HG02970 (cell line): ENCODE results near the gene PDE4D.

ENCODE experiments used
- ATAC-seq: cut with Tn5 transposase; IDR thresholded peaks from one replicate; pipeline ENCODE4 v1.9.1; 2021; ENCODE audit warnings: mild to moderate bottlenecking, moderate library complexity, moderate number of reproducible peaks; ENCODE audit not compliant: unreplicated experiment, low FRiP score

Gene PDE4D

DNA sequence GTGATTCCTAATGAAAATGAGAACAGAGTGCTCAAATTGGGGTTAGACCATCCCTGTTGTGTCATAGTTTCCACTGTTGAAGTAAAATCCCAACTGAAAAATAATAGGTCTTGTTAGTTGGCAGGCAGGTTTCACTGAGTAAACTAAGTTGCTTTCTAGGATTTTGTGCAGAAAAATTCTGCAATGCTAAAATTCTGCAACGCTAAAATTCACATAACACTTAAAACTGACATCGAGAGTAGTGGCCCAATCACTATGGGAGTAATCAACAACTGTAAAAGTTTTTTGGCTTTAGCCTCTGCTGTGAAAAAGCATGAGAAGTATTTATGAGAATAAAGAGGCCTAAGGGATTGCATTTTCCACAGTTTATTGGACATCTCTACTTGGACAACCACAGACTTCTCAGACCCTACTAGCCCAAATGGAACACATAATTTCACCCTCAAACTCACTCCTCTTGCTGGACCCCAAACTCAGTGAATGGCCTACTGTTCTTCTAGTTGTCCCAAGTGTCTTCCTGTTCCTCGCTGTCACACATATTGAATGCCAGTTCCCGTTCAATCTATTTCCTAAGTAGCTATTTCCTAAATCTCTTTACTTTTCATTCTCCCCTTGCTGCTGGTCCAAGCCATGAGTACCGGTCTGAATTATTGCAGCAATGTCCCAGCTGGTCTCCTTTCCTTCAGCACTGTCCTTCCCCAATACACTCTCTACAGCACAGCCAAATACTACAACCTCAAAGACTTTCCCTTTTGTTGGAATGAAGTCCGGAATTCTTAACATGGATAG is 355.4 kb downstream of the PDE4D start:
- ATAC-seq, result no peak

DNA sequence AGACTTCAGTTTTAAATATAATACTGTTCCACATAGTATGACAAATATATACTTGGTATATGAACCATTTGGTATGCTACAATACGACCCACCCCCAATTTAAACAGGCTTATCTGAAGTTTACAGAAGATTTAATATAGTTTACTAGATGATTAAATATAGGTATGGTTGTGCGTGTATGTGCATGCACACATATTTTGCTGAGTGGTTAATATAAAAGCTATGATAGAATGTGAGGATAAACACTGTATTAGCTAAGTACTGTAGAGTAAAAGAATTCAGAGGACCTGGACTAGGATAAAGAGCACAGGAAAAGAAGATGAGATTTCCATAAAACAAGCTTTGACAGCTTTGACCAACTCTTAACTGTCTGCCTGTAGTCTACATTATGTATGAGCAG is 356.7 kb downstream of the PDE4D start:
- ATAC-seq, result no peak

DNA sequence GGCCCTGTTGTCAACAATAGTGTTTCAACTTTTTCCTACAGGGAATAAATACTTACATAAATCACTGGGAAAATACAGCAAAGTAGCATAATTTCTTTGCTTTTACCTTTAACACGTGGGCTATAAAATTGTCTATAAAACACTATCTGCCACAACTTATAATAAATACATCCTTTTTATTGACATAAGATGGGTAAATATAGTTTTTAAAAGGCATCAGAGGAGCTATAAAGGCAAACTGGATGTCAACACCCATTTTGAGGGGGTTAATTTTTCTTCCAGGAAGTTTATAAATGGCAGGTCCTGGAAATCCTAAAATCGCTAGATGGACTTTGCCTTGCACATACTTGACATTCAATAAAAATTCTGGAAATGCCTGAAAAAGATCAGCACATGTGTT is 358.0 kb downstream of the PDE4D start:
- no peak for ATAC-seq

DNA sequence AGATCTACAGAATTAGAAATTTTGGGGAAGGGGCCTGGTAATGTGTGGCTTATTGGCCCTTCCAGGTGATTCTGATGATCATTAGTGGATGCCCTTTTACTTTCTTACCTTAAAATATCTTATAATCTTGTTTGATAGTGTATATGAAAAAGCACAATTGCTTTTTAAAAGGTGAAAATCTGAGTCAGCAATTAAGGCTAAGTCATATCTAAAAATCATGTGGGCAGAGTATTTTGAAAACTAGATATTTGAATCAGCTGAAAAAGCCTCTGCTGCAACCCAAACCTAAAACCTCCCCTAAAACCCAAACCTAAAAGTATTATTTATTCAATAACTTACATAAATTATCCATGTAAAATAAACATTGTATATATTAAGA is 359.8 kb downstream of the PDE4D start:
- no peak for ATAC-seq

DNA sequence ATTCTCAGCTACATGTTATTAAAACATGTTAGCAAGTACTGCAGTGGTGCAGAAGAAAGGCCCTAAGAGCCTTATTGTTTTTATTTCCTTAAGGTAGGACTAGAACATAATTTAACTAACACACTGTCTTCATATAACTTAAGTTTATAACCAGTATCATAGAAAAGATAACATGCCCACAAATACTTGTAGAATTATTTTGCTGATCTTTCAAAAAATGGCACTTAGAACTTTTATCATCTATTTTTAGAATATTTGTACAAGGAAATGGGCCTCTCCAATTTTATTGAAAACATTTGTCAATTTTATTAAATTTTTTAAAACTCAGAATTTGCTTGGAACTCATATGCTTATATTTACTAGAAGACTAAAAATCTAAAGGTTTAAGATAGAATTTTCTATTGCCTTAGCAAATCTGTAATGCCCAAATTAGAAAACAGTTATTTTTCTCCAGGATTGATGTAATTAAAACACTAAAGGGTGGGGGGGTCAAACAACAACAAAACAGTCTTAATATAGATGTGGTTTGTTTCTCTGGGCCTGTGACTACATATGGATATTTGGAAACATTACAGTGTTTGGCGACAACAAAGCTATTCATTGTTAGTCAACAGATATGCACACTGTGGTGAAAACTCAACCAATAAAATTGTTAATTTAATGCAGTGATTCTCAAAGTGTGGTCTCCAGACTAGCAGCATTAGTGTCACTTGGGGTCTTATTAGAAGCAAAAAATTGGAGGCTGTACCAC is 360.4 kb downstream of the PDE4D start:
- ATAC-seq, result no peak

DNA sequence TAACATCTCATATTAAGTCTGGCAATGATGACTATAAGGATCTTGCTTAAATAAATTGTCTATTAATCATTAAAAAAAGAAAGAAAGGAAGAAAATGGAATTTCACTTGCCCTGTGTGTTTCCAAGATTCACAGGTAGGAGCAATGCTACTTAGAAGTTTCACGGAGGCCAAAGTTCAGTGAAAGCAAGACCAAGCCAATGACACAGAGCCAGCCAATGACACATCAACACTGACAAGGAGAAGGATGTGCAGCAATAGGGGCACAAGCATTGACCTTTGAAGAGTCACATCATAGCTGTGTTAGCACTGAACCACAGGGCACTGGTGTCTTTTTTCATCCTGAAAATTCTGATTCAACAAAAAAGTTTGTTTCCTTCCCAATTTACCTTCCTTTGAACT is 364.3 kb downstream of the PDE4D start:
- ATAC-seq, result no peak

DNA sequence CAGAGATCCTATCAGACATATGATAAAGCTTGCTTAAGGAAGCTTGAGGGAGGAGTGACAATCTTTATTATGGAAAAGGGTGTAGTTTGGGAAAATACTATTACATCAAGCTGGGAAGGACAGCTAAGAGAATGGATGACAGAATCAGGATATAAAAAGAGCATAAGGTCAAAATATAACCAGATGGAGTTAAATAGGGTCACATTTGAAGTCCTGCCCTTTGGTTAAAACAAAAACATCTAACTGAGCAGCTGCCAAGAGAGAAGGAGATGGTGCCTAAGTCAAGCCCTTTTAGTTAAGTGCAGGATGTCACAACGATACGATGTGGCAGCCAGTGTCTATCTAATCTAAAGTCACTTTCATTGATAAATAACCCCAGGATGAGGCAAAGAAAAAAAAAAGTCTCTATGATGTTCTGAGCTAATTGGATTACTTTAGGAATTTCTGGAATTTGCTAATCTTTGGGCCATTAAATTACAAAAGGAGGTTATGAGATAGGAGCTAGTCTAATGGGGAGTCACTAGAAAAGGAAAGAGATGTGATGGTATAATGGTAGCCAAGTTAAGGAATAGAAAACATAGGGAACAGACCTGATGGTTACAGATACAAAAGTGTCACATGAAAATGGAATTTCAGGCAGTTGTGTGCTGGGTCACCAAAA is 365.2 kb downstream of the PDE4D start:
- ATAC-seq, result no peak

DNA sequence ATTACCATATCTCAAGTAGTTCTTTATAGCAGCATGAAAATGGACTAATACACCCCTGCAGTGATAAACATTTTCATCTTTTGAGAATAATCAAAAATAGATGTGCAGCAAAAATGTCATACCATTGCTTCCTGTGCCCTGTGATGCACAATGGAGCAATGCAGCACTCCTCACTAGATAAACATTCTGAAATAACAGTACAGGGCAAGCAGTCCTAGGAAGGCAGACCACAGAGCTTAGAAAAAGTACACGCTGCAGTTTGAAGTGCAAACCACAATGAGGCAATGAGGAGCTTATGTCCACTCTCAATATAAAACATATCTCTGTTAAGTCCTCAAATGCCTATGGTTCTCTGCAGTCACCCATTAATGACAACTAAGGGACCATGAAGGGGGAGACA is 367.6 kb downstream of the PDE4D start:
- ATAC-seq, result no peak

DNA sequence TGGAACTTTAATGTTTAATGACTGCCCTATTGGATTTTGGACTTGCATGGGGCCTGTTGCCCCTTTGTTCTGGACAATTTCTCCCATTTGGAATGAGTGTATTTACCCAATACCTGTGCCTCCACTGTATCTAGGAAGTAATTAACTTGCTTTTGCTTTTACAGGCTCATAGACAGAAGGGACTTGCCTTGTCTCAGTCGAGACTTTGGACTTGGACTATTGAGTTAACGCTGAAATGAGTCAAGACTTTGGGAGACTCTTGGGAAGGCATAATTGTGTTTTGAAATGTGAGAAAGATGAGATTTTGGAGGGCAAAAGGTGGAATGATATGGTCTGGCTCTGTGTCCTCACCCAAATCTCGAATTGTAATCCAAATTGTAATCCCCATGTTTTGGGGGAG is 368.2 kb downstream of the PDE4D start:
- ATAC-seq, result no peak

DNA sequence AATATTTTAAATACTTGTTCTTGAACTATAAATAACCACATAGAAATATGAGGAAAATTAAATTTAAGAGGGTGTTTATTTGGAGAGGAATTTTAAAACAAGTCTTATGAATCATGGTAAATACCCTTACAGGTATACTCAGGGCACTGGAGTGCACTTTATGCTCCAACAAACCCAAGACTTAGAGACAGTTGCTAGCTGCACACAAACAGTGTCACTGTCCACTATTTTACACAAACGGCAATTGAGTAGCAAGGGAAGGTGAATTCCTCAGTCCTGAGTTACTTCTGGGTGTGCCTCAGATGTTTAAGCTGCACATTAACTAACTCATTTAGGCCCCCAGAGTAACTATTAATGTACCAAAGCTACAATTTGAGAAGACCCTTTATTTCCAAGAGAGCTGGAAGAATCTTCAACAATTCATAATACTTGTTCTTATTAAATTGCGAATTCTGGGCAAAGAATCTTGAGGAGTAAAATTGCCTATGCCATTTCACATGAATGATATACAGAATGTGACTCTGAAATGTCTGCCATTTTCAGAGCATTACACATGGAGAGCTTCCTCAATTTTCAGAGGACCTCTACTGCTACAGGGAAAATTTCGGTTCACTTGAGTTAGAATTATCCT is 371.2 kb downstream of the PDE4D start:
- ATAC-seq, result no peak

DNA sequence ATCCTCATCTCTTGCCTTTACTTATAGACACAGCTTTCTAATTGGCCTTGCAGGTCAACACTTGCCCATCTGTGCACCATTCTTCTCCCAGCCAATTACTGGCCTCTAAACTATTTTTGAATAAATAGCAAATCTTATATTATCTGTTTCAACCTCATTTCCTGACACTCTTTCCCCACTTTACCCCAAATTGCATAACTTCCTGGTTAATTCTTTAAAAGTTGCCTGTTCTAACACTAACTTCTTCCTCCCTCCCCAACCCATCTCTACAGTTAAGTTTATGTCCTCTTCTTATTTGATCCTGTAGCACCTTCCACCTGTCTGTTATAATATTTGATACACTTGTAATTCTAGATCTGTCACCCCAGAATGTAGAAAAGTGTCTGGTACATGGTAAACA is 372.1 kb downstream of the PDE4D start:
- ATAC-seq, result no peak

DNA sequence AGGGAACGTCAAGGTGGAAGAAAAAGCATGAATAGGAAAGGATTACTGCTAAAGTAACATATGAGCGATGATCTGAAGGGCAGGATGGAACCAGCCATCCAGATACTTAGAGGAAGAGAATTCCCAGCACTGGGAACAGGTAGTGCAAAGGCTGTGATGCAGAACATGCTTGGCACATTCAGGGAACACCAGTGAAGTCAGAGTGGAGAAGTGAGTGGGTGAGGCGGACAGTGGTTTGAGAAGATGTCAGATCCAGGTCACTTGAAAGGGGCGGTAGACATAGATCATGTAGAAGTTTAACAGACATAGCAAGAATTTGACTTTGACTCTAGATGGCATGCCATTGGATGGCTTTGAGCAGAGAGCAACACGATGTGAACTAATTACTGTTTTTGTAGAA is 374.2 kb downstream of the PDE4D start:
- ATAC-seq, result no peak

DNA sequence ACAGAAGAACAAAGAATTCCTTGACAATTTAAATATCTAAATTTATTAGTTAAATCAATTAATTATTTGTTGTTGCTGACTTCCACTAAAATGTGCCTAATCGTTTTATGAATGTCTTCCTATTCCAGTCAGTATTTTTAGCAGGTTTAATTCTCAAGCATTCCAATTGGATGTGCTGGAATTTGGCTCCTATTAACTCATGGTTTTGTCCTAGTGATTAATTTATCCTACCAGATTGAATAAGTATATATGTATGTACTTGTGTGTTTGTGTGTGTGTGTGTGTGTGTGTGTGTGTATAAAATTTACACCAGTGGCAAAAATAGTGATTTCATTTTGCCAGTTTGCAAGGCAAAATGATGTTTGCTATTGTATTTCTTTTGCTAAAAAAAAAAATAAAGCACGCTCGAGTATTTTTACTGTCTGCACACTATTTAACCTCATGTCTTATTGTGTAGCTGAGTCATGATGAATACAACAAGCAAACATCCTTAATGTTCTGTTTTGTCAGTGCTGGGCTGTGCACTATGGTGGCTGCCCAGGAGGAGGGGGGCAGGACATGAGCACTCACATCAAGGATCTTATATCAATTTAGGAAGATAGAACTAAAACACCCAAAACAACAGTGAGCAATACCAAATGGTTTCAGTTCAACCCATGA is 375.5 kb downstream of the PDE4D start:
- no peak for ATAC-seq

DNA sequence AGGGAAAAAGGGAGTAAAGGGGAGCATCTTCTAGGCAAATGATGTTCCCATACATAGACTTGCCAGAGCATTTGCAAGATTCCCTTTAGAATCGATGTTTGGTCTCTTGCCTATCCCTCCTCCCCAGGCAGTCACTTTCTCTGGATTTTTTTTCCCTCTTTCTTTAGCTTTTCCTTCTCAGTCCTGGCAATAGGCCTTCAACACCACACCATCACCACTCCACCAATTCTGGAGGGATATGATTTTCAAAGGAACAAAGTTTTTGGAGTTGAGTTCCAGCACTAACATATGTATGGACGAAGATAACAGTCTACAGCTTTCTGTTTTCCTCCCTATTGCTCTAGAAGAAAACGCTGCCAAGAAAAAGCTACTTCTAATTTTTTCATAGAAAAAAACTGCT is 377.4 kb downstream of the PDE4D start:
- no peak for ATAC-seq

DNA sequence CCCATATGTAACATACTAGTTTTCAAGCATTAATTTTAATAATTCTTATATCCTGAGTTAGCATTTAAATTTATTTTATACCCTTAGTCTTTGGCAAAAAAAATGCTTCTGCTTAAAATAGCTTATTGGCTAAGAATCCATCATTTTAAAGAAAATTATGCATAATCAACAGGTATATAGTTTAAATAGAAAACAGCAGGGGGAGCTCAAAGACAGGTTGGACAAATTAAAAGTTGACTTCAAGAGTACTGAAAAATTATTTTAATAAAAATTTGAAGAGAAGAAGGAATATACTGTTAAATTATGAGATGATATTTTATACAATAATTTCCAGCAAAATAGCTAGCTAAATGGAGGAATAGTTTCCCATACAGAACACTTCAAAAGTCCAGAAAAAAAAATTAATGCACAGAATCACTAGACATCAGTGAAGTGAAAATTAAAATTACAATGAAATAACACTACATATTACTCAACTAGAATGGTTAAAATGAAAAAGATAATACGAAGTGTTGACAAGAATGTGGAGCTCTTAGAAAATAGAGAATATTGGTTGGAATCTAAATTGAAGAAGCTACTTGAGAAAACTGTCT is 387.1 kb downstream of the PDE4D start:
- ATAC-seq, result no peak

DNA sequence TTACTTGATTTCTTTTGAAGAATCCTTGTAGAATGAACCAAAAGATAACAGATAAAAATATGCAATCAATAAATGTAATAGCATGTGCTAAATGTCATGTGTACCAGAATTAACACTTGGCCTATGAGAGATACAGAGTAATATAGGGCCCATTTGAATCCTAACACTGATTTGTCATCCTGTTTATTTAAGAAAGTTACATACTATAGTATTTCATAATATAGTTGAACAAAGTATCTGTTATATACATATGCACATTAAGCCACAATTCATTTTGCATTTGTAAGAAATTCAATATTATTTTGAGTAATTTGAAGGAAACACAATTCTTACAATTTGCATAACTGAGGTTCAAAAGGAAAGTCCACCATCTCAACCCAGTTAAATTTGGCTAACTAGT is 389.5 kb downstream of the PDE4D start:
- ATAC-seq, result no peak

DNA sequence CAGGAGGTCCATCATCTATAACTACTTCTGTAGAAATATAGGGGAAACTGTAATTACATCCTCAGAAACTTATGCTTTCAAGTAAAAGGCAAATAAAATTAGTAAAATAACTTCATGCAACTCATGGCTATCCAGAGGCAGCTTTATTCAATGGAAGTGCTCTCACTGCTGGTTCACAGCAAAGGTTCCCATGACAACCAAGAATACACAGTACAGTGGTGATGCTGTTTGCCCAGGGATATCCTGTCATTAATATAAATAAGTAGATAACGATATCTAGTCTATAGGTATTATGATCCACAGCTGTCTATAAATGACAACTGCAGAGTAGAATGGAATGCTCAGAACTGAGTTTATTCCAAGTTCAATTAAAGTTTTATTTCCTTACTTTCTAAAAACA is 390.3 kb downstream of the PDE4D start:
- no peak for ATAC-seq

DNA sequence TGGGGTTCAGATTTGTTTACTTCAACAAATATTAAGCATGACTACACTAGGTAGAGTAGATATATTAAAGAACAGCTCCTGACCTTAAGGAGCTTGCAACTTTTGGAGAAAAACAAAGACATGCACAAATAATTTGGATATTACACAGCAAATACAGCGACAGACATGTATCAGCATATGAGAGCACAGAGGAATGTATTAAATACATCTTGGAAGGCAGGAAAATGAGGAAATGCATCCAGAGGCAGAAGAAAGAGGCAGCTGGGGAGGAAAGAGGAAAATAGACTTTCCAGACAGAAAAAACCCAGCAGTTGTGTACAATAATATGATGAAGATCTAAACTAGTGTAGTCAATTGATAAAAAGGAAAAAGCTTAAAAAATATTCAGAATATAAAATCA is 392.2 kb downstream of the PDE4D start:
- ATAC-seq, result no peak

DNA sequence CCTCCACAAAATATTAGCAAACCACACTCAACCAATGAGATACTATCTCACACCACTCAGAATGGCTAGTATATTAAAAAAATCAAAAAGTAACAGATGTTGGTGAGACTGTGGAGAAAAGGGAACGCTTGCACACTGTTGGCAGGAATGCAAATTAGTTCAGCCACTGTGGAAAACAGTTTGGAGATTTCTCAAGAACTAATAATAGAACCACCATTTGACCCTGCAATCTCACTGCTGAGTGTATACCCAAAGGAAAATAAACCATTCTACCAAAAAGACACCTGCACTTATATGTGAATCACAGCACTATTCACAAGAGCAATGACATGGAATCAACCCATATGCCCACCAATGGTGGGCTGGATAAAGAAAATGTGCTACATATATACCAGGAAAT is 393.5 kb downstream of the PDE4D start:
- ATAC-seq, result no peak

DNA sequence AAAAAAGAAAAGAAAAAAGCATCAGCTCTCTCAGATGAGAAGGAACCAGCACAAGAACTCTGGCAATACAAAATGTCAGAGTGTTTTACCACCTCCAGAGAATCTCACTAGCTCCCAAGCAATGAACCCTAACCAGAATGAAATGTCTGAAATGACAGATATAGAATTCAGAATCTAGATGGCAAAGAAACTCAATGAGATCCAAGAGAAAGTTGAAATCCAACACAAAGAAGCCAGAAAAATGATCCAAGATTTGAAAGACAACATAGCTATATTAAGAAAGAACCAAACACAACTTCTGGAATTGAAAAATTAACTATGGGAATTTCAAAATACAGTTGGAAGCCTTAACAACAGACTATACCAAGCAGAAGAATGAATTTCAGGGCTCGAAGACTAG is 396.3 kb downstream of the PDE4D start:
- ATAC-seq, result no peak
